Peyer's patch (tissue), 4 donors: ENCODE measurements around the gene UQCRC1.

ENCODE experiments used
- POLR2A ChIP-seq, 2 donors: fragments of 450-650 bp; IDR thresholded peaks; one replicate each; pipeline ENCODE4 v1.5.1; 2017; ENCODE audit warnings: antibody characterized with exemption in 2 of 2, mild to moderate bottlenecking in 2 of 2, moderate library complexity in 2 of 2
- TF ChIP-seq, protein P1 (sequence below), 6 experiments: fragments of 450-650 bp in 4 of 6; fragments of 200-600 bp in 2 of 6; sonication (generic) in 1 of 6; IDR thresholded peaks; one replicate each; pipeline ENCODE4 v1.5.1; 2017 to 2019; ENCODE audit warnings: antibody characterized with exemption in 6 of 6, mild to moderate bottlenecking in 3 of 6, moderate library complexity in 1 of 6

DNA sequence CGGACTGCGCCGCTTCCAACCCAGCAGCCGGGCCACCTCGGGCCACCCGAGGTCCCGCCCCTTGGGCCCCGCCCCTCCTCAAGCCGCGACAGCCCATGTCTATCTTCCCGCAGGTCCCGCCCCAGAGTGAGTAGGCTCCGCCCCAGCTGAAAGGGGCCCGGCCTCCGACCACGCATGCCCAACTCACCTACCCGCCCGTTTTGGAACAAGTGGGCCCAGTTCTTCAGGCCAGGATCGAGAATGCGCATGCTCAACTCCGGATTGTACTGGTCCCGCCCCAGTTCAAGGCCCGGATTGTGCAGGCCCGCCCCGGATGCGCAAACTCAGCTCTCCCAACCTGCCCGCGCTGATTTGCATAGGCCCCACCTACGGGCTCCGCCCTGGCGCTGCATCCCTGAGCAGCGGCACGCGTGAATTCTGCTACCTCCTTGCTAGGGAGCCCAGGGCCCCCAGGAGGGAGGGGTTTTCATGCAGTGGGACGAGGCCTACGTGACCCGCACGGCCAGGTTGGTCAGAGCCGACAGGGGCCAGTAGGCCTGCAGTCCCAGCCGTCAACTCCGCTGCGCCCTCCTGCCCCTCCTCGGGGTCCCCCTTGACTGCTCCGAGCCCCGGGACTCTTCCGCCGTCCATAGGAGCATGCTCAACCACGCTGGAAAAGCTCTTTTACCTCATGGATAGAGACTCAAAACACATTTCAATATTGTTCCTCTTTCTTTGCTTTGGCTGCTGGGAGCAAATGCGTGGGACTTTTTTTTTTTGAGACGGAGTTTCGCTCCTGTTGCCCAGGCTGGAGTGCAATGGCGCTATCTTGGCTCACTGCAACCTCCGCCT is 52.4 kb downstream of the UQCRC1 start, which contains the start of gene PFKFB4:
- TF ChIP-seq, protein P1, sequence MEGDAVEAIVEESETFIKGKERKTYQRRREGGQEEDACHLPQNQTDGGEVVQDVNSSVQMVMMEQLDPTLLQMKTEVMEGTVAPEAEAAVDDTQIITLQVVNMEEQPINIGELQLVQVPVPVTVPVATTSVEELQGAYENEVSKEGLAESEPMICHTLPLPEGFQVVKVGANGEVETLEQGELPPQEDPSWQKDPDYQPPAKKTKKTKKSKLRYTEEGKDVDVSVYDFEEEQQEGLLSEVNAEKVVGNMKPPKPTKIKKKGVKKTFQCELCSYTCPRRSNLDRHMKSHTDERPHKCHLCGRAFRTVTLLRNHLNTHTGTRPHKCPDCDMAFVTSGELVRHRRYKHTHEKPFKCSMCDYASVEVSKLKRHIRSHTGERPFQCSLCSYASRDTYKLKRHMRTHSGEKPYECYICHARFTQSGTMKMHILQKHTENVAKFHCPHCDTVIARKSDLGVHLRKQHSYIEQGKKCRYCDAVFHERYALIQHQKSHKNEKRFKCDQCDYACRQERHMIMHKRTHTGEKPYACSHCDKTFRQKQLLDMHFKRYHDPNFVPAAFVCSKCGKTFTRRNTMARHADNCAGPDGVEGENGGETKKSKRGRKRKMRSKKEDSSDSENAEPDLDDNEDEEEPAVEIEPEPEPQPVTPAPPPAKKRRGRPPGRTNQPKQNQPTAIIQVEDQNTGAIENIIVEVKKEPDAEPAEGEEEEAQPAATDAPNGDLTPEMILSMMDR (IDR thresholded peaks at IDR 0.05) = peak in 1 of 6 experiments; percentile 20
- TF ChIP-seq POLR2A (IDR thresholded peaks at IDR 0.05) = no peak
